Dedifferentiated amniotic fluid mesenchymal stem cell (primary cell): ENCODE data around the gene XAGE1A.
"Not testable (repeated sequence)": the region's sequence is repeated elsewhere in the genome, so short reads cannot be mapped to it uniquely, and the experiment has no call there.

Experiments
- DNase-seq: peaks from one replicate; pipeline ENCODE4 v3.0.0-alpha.2; 2016; ENCODE audit errors: extremely low spot score

XAGE1A gene, protein sequence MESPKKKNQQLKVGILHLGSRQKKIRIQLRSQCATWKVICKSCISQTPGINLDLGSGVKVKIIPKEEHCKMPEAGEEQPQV

DNA sequence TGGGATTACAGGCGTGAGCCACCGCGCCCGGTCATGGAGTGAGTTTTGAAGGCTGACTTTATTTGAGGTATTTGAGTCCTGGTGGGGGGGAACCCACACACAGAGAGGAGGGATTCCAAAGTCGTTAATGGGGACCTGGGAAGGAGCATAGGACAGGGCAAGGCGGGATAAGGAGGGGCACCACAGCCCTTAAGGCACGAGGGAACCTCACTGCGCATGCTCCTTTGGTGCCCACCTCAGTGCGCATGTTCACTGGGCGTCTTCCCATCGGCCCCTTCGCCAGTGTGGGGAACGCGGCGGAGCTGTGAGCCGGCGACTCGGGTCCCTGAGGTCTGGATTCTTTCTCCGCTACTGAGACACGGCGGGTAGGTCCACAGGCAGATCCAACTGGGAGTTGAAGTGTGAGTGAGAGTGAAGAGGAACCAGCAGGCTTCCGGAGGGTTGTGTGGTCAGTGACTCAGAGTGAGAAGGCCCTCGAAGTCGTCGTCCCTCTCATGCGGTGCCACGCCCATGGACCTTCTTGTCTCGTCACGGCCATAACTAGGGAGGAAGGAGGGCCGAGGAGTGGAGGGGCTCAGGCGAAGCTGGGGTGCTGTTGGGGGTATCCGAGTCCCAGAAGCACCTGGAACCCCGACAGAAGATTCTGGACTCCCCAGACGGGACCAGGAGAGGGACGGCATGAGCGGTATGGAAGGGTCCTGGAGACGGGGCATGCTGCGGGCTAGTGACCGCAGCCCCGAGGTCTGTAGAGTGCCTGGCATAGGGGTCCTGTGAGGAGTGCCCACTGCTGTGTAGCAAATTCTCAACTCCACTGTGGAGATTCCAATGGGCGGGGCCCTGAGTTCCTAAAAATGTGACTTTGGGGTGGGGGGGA, at the start of gene XAGE1A:
Gene XAGE1A, plus strand, starts transcription at position 264 of the 874 bp plus-strand sequence. CDS start 1,554 bp downstream, outside the sequence.
- DNase-seq, result not testable (repeated sequence)

- not testable (repeated sequence) for DNase-seq
Measured at GRCh38 chrX:52452031-52452430, 43.6 kb upstream of the XAGE1A start.

DNA sequence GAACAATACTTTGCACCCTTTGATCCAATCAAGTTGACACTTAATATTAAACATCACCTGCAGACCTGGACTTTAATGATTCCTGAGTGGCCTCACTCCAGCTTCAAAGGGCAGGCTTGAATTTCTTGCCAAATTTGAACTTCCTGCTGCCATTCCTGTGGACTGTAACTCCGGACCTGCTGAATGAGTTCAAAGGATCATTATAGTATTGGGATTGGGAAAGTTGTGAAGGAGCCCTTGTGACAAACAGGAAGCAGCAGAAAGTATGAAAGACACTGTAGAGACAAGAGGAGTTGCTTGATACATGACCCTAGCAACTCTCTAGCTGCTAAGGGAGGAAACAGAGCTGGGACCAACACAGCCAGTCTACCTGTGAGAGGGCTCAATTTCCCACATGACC, 24.3 kb upstream of the XAGE1A start:
- DNase-seq, result not testable (repeated sequence)

GRCh38 chrX:52496419-52496772, 788 bp downstream of the XAGE1A start:
- not testable (repeated sequence) for DNase-seq

GRCh38 chrX:52501362-52501761, 5.8 kb downstream of the XAGE1A start:
- not testable (repeated sequence) for DNase-seq

DNA sequence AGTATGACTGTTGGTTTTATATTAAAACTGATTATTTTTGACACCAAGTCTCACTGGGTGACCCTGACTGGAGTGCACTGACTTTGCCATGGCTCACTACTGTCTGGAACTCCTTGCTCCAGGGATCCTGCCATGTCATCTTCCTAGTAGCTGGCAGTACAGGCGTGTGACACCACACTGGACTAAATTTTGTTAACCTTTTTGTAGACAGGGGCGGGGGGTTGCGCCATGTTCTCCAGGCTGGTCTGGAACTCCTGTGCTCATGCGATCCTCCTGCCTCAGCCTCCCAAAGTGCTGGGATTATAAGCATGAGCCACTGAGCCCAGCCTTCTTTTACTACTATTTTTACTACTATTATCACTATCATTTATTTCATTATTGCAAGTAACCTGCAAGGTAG, 8.9 kb downstream of the XAGE1A start:
- DNase-seq, result no peak

DNA sequence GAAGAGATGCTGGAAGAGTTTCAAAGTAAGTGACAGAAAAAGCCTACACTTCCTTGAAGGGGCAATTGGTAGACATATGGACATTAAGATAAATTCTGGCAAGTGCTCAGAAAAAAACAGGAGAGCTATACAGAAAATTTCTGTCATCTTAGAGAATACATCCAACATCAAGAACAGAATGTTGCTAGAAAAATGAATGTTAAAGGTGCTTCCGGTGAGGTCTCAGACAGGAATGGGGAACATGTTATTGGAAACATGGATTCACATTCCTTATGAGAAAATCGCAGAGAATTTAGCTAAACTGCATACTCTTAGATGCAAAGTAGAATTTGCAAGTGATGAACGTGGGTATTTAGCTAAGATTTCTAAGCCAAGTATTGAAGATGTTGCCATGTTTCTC, 11.7 kb downstream of the XAGE1A start:
- DNase-seq, result no peak

DNA sequence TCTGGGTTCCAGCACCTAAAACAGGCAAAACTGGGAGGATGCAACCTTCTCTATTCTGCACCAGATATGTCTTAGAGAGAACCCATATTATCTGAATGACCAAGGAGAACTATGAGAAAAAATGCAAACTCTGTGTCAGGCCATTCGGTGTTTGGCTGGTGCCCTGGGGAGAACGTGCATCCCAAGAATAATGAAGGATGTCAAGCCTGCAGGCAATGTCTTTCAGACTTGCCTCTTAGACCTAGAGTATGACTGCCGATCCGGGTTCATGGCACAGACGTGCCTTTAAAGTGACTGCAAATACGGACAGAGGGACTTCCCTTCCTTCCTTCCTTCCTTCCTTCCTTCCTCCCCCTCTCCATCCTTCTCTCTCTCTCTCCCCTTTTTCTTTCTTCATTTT, 14.3 kb downstream of the XAGE1A start:
- DNase-seq, result no peak

DNA sequence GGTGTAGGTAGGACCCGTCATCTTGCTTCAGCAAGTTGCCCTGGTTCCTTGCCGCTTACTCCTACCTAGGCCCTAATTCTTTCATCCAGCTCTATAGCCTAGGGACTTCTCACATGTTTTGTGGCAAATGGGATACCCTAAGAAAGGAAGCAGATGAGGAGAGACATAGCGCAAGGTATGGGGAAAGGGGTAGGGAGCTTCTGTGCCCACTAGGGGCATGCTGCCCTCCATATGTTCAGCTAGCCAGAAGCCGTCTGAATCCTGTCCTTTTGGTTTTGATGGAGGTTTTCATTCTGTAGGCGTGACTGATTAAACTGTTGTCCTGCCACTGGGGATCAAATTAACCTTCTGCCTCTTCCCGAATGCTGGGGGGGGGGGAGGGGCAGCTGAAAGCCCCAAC, 15.5 kb downstream of the XAGE1A start:
- not testable (repeated sequence) for DNase-seq

DNA sequence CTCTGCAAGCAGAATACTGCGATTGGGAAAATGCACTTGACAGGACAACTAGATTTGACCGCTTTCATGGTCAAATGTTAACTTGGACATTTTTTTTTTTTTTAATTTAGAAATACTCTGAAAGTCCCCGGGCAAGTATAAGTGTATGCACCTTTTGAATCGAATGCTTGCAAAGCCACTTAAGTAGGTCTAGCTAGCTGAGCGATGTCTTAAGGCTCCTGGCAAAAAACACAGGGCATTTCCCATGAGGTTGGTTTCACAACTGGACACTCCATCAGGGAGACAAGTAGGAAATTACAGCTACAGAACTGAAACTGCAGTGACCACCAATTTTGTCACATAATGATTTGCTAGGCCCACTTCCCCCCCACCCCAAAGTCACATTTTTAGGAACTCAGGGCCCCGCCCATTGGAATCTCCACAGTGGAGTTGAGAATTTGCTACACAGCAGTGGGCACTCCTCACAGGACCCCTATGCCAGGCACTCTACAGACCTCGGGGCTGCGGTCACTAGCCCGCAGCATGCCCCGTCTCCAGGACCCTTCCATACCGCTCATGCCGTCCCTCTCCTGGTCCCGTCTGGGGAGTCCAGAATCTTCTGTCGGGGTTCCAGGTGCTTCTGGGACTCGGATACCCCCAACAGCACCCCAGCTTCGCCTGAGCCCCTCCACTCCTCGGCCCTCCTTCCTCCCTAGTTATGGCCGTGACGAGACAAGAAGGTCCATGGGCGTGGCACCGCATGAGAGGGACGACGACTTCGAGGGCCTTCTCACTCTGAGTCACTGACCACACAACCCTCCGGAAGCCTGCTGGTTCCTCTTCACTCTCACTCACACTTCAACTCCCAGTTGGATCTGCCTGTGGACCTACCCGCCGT, 20.7 kb downstream of the XAGE1A start:
- not testable (repeated sequence) for DNase-seq

GRCh38 chrX:52516987-52517325, 21.3 kb downstream of the XAGE1A start, which contains the start of gene XAGE1B:
XAGE1B (minus strand) TSS chrX:52517063; CDS start chrX:52515527, 1,536 bp downstream.
- not testable (repeated sequence) for DNase-seq

GRCh38 chrX:52541051-52541450, 45.4 kb downstream of the XAGE1A start:
- DNase-seq, result not testable (repeated sequence)

- no peak for DNase-seq
Measured at GRCh38 chrX:52542311-52542710, 46.7 kb downstream of the XAGE1A start.

DNA sequence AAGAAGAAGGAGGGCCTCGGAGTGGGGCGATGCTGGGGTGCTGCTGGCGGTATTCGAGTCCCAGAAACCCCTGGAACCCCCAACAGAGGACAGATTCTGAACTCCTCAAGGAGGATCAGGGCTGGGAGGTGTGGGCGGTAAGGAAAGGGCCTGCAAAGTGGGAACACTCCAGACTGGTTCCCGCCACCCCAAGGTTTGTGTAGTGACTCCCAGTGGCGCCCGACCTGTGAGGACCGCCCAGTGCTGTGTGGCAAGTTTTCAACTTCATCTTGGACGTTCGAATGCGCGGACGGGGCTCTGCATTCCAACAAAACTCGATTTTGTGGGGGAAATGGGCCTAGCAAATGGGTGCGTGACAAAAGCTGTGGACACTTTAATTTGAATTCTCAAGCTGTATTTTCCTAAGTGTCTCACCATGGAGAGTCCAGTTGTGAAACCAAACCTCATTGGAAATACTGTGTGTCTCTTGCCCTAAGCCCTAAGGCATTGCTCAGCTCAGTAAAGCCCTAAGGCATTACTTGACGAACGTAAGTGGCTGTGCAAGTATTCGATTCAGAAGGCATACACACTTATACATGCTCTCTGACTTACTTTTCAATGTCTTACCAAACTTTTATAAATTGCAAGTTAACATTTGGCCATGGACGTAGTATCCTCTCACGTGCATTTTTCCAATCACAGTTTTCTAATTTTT, 48.7 kb downstream of the XAGE1A start:
- no peak for DNase-seq

GRCh38 chrX:52548769-52549168, 53.2 kb downstream of the XAGE1A start:
- DNase-seq, result not testable (repeated sequence)
